ENCODE data around the gene ZNF316.
"Not testable (repeated sequence)": the region's sequence is repeated elsewhere in the genome, so short reads cannot be mapped to it uniquely, and the experiment has no call there.

Gene ZNF316

DNA sequence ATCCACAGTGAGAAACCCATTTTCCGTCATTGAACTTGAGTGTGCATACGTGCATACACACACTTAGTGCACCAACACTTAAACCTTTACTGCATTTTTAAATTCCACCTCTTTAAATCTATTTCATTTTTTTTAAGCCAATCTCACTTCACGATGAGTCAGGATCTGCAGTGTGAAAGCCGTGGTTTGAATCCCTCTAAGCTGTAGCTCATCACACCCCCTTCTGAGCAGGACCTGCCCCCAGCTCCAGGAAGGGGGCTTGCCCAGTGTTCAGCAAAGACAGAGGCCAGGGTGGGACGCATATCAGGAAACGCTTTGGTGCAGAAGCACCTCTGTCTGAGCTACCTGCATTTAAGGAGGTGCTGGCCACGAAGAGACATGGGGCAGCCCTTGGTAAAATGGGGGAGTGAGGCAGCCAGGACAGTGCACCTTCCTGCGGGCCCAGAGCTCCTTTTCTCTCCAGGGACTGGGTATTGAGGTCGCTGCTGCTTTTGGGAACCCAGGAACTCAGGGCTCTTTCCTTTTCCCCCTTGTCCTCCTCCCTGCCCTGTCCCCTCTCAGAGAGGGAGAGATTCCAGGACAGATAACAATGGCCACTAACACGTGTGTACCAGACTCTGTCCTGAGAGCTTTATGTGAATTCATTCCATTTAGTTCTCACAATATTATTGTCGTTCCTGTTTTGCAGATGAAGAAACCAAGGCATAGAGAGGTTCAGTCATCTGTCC, 21.7 kb downstream of the ZNF316 start:
- Histone ChIP-seq H3K4me1 (ENCODE audit: insufficient read depth, low read length) (no peaks in the 10 kb centered on the region), H3K27me3 (ENCODE audit: control insufficient read depth in 1 of 2, insufficient read depth in 2 of 2, low read length in 2 of 2) (no peaks in the 10 kb centered on the region), H3K27ac (ENCODE audit: low read depth, low read length) (no peak overlapping the region), H3K9me3 (ENCODE audit: low read length) (no peaks in the 10 kb centered on the region), H3K36me3 (ENCODE audit: insufficient read depth, low read length) (peaks cover 3% of the 10 kb centered on the region), H3K4me3 (ENCODE audit: low read depth in 1 of 2, low read length in 2 of 2) (no peak overlapping the region), H3K9ac (ENCODE audit: low read length) (no peak overlapping the region)

DNA sequence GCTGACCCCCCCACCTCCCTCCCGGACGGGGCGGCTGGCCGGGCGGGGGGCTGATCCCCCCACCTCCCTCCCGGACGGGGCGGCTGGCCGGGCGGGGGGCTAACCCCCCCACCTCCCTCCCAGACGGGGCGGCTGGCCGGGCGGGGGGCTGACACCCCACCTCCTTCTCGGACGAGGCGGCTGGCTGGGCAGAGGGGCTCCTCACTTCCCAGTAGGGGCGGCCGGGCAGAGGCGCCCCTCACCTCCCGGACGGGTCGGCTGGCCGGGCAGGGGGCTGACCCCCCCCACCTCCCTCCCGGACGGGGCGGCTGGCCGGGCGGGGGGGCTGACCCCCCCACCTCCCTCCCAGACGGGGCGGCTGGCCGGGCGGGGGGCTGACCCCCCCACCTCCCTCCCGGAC, 33.7 kb downstream of the ZNF316 start:
- not testable (repeated sequence) for H3K9ac ChIP-seq (ENCODE audit: low read length); H3K4me3 ChIP-seq (ENCODE audit: low read depth in 1 of 2, low read length in 2 of 2); H3K36me3 ChIP-seq (ENCODE audit: insufficient read depth, low read length); H3K27ac ChIP-seq (ENCODE audit: low read depth, low read length); H3K27me3 ChIP-seq (ENCODE audit: control insufficient read depth in 1 of 2, insufficient read depth in 2 of 2, low read length in 2 of 2); H3K4me1 ChIP-seq (ENCODE audit: insufficient read depth, low read length)
- peaks cover 29% of the 10 kb centered on the region for H3K9me3 ChIP-seq (ENCODE audit: low read length)

GRCh38 chr7:6675807-6676405, 38.8 kb downstream of the ZNF316 start:
- no peaks in the 10 kb centered on the region for H3K4me1 ChIP-seq (ENCODE audit: insufficient read depth, low read length)
- H3K9ac ChIP-seq (ENCODE audit: low read length): no peak overlapping the region
- H3K9me3 ChIP-seq (ENCODE audit: low read length): peaks cover 35% of the 10 kb centered on the region
- no peaks in the 10 kb centered on the region for H3K27me3 ChIP-seq (ENCODE audit: control insufficient read depth in 1 of 2, insufficient read depth in 2 of 2, low read length in 2 of 2)
- H3K36me3 ChIP-seq (ENCODE audit: insufficient read depth, low read length): no peaks in the 10 kb centered on the region
- no peak overlapping the region for H3K27ac ChIP-seq (ENCODE audit: low read depth, low read length)
- H3K4me3 ChIP-seq (ENCODE audit: low read depth in 1 of 2, low read length in 2 of 2): no peak overlapping the region

- H3K4me3 ChIP-seq (ENCODE audit: low read depth in 1 of 2, low read length in 2 of 2): no peak overlapping the region
- no peaks in the 10 kb centered on the region for H3K27me3 ChIP-seq (ENCODE audit: control insufficient read depth in 1 of 2, insufficient read depth in 2 of 2, low read length in 2 of 2)
- no peak overlapping the region for H3K9ac ChIP-seq (ENCODE audit: low read length)
- H3K9me3 ChIP-seq (ENCODE audit: low read length): peaks cover 37% of the 10 kb centered on the region
- H3K4me1 ChIP-seq (ENCODE audit: insufficient read depth, low read length): no peaks in the 10 kb centered on the region
- H3K27ac ChIP-seq (ENCODE audit: low read depth, low read length): no peak overlapping the region
- H3K36me3 ChIP-seq (ENCODE audit: insufficient read depth, low read length): no peaks in the 10 kb centered on the region
Measured at GRCh38 chr7:6680146-6680545, 43.0 kb downstream of the ZNF316 start.

DNA sequence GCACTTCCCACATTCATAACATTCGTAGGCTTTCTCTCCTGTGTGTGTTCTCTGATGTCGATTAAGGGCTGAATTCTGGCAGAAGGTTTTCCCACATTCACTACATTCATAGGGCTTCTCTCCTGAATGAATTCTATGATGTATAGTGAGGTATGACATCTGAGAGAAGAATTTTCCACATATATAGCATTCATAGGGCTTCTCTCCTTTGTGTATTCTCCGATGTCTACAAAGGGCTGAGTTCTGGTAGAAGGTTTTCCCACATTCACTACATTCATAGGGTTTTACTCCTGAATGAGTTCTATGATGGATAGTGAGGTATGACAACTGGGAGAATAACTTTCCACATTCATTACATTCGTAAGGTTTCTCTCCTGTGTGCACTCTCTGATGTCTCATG, 54.0 kb downstream of the ZNF316 start:
- H3K4me3 ChIP-seq (ENCODE audit: low read depth in 1 of 2, low read length in 2 of 2): peak overlapping the region; percentile 21 to 26
- peaks cover 82% of the 10 kb centered on the region for H3K9me3 ChIP-seq (ENCODE audit: low read length)
- peaks cover 84% of the 10 kb centered on the region for H3K36me3 ChIP-seq (ENCODE audit: insufficient read depth, low read length)

DNA sequence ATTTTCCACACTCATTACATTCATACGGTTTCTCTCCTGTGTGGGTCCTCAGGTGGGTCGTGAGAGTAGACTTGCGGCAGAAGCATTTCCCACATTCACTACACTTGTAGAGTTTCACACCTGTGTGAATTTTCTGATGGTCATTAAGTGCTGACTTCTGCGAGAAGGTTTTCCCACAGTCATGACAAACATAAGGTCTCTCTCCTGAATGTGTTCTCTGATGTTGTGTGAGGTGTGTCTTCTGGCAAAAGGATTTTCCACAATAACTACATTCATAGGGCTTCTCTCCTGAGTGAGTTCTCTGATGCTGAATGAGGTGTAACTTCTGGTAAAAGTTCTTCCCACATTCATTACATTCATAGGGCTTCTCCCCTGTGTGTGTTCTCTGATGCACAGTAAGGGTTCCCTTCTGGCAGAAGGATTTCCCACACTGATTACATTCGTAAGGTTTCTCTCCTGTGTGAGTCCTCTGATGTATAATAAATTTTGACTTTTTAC, 54.5 kb downstream of the ZNF316 start:
- peaks cover 89% of the 10 kb centered on the region for H3K36me3 ChIP-seq (ENCODE audit: insufficient read depth, low read length)

More for the DNA sequence above, 54.0 kb downstream of the ZNF316 start:
- H3K4me1 ChIP-seq (ENCODE audit: insufficient read depth, low read length): no peaks in the 10 kb centered on the region
- no peak overlapping the region for H3K27ac ChIP-seq (ENCODE audit: low read depth, low read length)
- no peak overlapping the region for H3K9ac ChIP-seq (ENCODE audit: low read length)
- no peaks in the 10 kb centered on the region for H3K27me3 ChIP-seq (ENCODE audit: control insufficient read depth in 1 of 2, insufficient read depth in 2 of 2, low read length in 2 of 2)

GRCh38 chr7:6700793-6701192, 63.7 kb downstream of the ZNF316 start:
- Histone ChIP-seq H3K4me3 (ENCODE audit: low read depth in 1 of 2, low read length in 2 of 2) (no peak overlapping the region), H3K27ac (ENCODE audit: low read depth, low read length) (no peak overlapping the region), H3K9ac (ENCODE audit: low read length) (no peak overlapping the region), H3K9me3 (ENCODE audit: low read length) (peaks cover 27% of the 10 kb centered on the region), H3K36me3 (ENCODE audit: insufficient read depth, low read length) (peaks cover 76% of the 10 kb centered on the region), H3K4me1 (ENCODE audit: insufficient read depth, low read length) (peaks cover 26% of the 10 kb centered on the region), H3K27me3 (ENCODE audit: control insufficient read depth in 1 of 2, insufficient read depth in 2 of 2, low read length in 2 of 2) (no peaks in the 10 kb centered on the region)

More for the DNA sequence above, 54.5 kb downstream of the ZNF316 start:
- Histone ChIP-seq H3K4me1 (ENCODE audit: insufficient read depth, low read length) (no peaks in the 10 kb centered on the region), H3K9ac (ENCODE audit: low read length) (no peak overlapping the region), H3K27ac (ENCODE audit: low read depth, low read length) (no peak overlapping the region), H3K27me3 (ENCODE audit: control insufficient read depth in 1 of 2, insufficient read depth in 2 of 2, low read length in 2 of 2) (no peaks in the 10 kb centered on the region), H3K9me3 (ENCODE audit: low read length) (peaks cover 87% of the 10 kb centered on the region), H3K4me3 (ENCODE audit: low read depth in 1 of 2, low read length in 2 of 2) (peak overlapping the region; percentile 21 to 26)

GRCh38 chr7:6701860-6702259, 64.7 kb downstream of the ZNF316 start:
- no peak overlapping the region for H3K27ac ChIP-seq (ENCODE audit: low read depth, low read length)
- peaks cover 17% of the 10 kb centered on the region for H3K9me3 ChIP-seq (ENCODE audit: low read length)
- H3K9ac ChIP-seq (ENCODE audit: low read length): no peak overlapping the region
- peaks cover 66% of the 10 kb centered on the region for H3K36me3 ChIP-seq (ENCODE audit: insufficient read depth, low read length)
- H3K27me3 ChIP-seq (ENCODE audit: control insufficient read depth in 1 of 2, insufficient read depth in 2 of 2, low read length in 2 of 2): no peaks in the 10 kb centered on the region
- peaks cover 27% of the 10 kb centered on the region for H3K4me1 ChIP-seq (ENCODE audit: insufficient read depth, low read length)
- H3K4me3 ChIP-seq (ENCODE audit: low read depth in 1 of 2, low read length in 2 of 2): no peak overlapping the region
